HepG2 (cell line): ENCODE data around the gene SHROOM1. TPM values are rescaled to one million over a fixed set of nuclear protein-coding genes. Genes with fewer than 3 reads are reported as not detected.

Experiments
- ATAC-seq: fragments of 200-7000 bp; cut with Tn5 transposase; 3 replicates; pipeline ENCODE4 v1.9.1; 2020; ENCODE audit warnings: mild to moderate bottlenecking, moderate library complexity
- BruUV-seq: library from RNA; stranded (reverse); fragments of 400-500 nt; replicated peaks from 2 replicates; lab custom pipeline; 2021; lab: Mats Ljungman, UMichigan
- CTCF ChIA-PET: fragments of 300-600 bp; formaldehyde crosslinking; extraction: SDS; loops from one replicate; lab custom pipeline; 2021; ENCODE audit warnings: low total read pairs, inconsistent platforms, low intra/inter-chr PET ratio; lab: Yijun Ruan, JAX
- POLR2A ChIA-PET: fragments of 350-600 bp; sonication (Branson Sonifier 250); formaldehyde crosslinking; loops from one replicate; lab custom pipeline; 2020; ENCODE audit warnings: antibody characterized with exemption, inconsistent platforms; lab: Yijun Ruan, JAX
- DNase-seq: peaks from one replicate; pipeline ENCODE4 v3.0.0-alpha.2; 2015; ENCODE audit warnings: low spot score
- FAIRE-seq: peaks from 3 replicates; lab custom pipeline; 2011; peaks lifted over from hg19 to GRCh38; lab: Jason Lieb, UNC
- H2AFZ ChIP-seq: one replicate; pipeline ENCODE4 v1.6.1; 2011; ENCODE audit warnings: low read length, inconsistent platforms
- H3K27ac ChIP-seq: fragments of 300-600 bp; 3 replicates; pipeline ENCODE4 v1.8.0; 2011; ENCODE audit warnings: mixed run types, mild to moderate bottlenecking, mixed read lengths, low read length, inconsistent platforms; ENCODE audit not compliant: insufficient read depth; ENCODE audit errors: extremely low read length
- H3K27me3 ChIP-seq, 2 experiments: fragments of 200-600 bp in 1 of 2; 2 replicates in 1 of 2; 3 replicates in 1 of 2; pipeline versions ENCODE4 v1.6.0 to v1.8.0; 2011; ENCODE audit warnings: low read length in 2 of 2, mild to moderate bottlenecking in 2 of 2, moderate library complexity in 2 of 2, inconsistent platforms in 1 of 2; ENCODE audit not compliant: insufficient read depth in 2 of 2, control insufficient read depth in 1 of 2
- H3K36me3 ChIP-seq, 2 experiments: fragments of 200-600 bp in 1 of 2; replicated peaks in 1 of 2; 2 replicates in 1 of 2; 3 replicates in 1 of 2; pipeline versions ENCODE4 v1.5.1 to v1.8.0; 2011; ENCODE audit warnings: low read length in 2 of 2, inconsistent platforms in 1 of 2; ENCODE audit not compliant: insufficient read depth in 2 of 2, control insufficient read depth in 1 of 2
- H3K4me1 ChIP-seq: 2 replicates; pipeline ENCODE4 v1.5.1; 2012; ENCODE audit warnings: low read length, inconsistent platforms; ENCODE audit not compliant: insufficient read depth
- H3K4me2 ChIP-seq: 2 replicates; pipeline ENCODE4 v1.6.0; 2011; ENCODE audit warnings: low read depth, low read length, inconsistent platforms
- H3K4me3 ChIP-seq, 3 experiments: fragments of 200-600 bp in 1 of 3; sonication (generic), shearing (Covaris generic) in 1 of 3; replicated peaks in 1 of 3; 2 replicates each; pipeline ENCODE4 v1.5.1; 2011 to 2016; ENCODE audit warnings: low read length in 3 of 3, inconsistent platforms in 2 of 3, low read depth in 2 of 3, mild to moderate bottlenecking in 2 of 3, control low read depth in 1 of 3, mixed read lengths in 1 of 3; ENCODE audit not compliant: insufficient read depth in 1 of 3
- H3K79me2 ChIP-seq: one replicate; pipeline ENCODE4 v1.6.1; 2011; ENCODE audit warnings: low read length, inconsistent platforms; ENCODE audit not compliant: insufficient read depth
- H3K9ac ChIP-seq: 2 replicates; pipeline ENCODE4 v1.6.0; 2011; ENCODE audit warnings: mild to moderate bottlenecking, low read depth, low read length, inconsistent platforms; ENCODE audit not compliant: insufficient read depth
- H3K9me3 ChIP-seq: 2 replicates; pipeline ENCODE4 v1.5.1; 2012; ENCODE audit warnings: mild to moderate bottlenecking, low read length
- H4K20me1 ChIP-seq: 2 replicates; pipeline ENCODE4 v1.6.0; 2011; ENCODE audit warnings: inconsistent platforms, mild to moderate bottlenecking, low read length, moderate library complexity; ENCODE audit not compliant: insufficient read depth
- CC2D1A ChIP-seq: sonication (generic); formaldehyde crosslinking; IDR thresholded peaks from 2 replicates; pipeline ENCODE4 v1.8.1; 2023; ENCODE audit warnings: mild to moderate bottlenecking, missing genetic modification reagents
- FIP1L1 ChIP-seq: fragments of 200-400 bp; formaldehyde crosslinking; IDR thresholded peaks from 2 replicates; pipeline ENCODE4 v1.6.1; 2018; ENCODE audit warnings: low read depth, mild to moderate bottlenecking, low read length, moderate library complexity, borderline replicate concordance; ENCODE audit not compliant: insufficient read depth
- FOXJ3 ChIP-seq: sonication (generic); formaldehyde crosslinking; IDR thresholded peaks from 2 replicates; pipeline ENCODE4 v1.4.0; 2020; ENCODE audit warnings: missing genetic modification reagents, mild to moderate bottlenecking, borderline replicate concordance
- HOXA3 ChIP-seq: sonication (generic); formaldehyde crosslinking; IDR thresholded peaks from 2 replicates; pipeline ENCODE4 v1.5.0; 2020; ENCODE audit warnings: missing genetic modification reagents
- JDP2 ChIP-seq: sonication (generic); formaldehyde crosslinking; IDR thresholded peaks from 2 replicates; pipeline ENCODE4 v1.8.1; 2022; ENCODE audit warnings: missing genetic modification reagents, borderline replicate concordance
- MBNL3 ChIP-seq: fragments of 250-450 bp; sonication (Bioruptor Pico); conservative IDR thresholded peaks from 2 replicates; pipeline ENCODE4 v1.8.0; 2022; ENCODE audit warnings: mild to moderate bottlenecking, inconsistent platforms
- NFIB ChIP-seq: sonication (generic); formaldehyde crosslinking; IDR thresholded peaks from 2 replicates; pipeline ENCODE4 v1.9.0; 2021; ENCODE audit warnings: missing genetic modification reagents, mild to moderate bottlenecking, borderline replicate concordance
- NRL ChIP-seq: sonication (generic); formaldehyde crosslinking; IDR thresholded peaks from 2 replicates; pipeline ENCODE4 v1.5.0; 2020; ENCODE audit warnings: missing genetic modification reagents, mild to moderate bottlenecking, moderate library complexity, borderline replicate concordance
- PHF5A ChIP-seq: IDR thresholded peaks from one replicate; pipeline ENCODE4 v1.6.1; 2018; ENCODE audit warnings: low read depth, missing genetic modification reagents; ENCODE audit not compliant: unreplicated experiment
- PTBP1 ChIP-seq: fragments of 200-400 bp; formaldehyde crosslinking; IDR thresholded peaks from 2 replicates; pipeline ENCODE4 v1.6.1; 2018; ENCODE audit warnings: low read length, low read depth; ENCODE audit not compliant: poor library complexity, severe bottlenecking
- ZBTB42 ChIP-seq: sonication (generic); formaldehyde crosslinking; IDR thresholded peaks from 2 replicates; pipeline ENCODE4 v1.5.0; 2020; ENCODE audit warnings: mild to moderate bottlenecking, missing genetic modification reagents
- ZFP41 ChIP-seq: sonication (generic); formaldehyde crosslinking; IDR thresholded peaks from 2 replicates; pipeline ENCODE4 v1.4.0; 2020; ENCODE audit warnings: mild to moderate bottlenecking, missing genetic modification reagents, borderline replicate concordance
- ZFY ChIP-seq: sonication (generic); formaldehyde crosslinking; IDR thresholded peaks from 2 replicates; pipeline ENCODE4 v1.4.0; 2020; ENCODE audit warnings: missing genetic modification reagents
- ZNF569 ChIP-seq: sonication (generic); formaldehyde crosslinking; IDR thresholded peaks from 2 replicates; pipeline ENCODE4 v1.5.0; 2020; ENCODE audit warnings: mild to moderate bottlenecking, missing genetic modification reagents, moderate library complexity, borderline replicate concordance
- ZNF782 ChIP-seq: sonication (generic); formaldehyde crosslinking; IDR thresholded peaks from 2 replicates; pipeline ENCODE4 v1.4.0; 2020; ENCODE audit warnings: missing genetic modification reagents, mild to moderate bottlenecking, borderline replicate concordance
- WGBS: methylation state at CpG from one replicate; pipeline ENCODE4 v1.1.6; 2017; ENCODE audit warnings: low lambda C conversion rate; 5-methylcytosine and 5-hydroxymethylcytosine counted together
- in situ Hi-C: cut with HindIII; loops from 2 replicates; pipeline ENCODE4 v1.10.0; 2017; ENCODE audit warnings: low pct_unique_long_range_greater_than_20kb; ENCODE audit not compliant: extremely low pct_ligation_motif_present
- intact Hi-C: fragments of 100-400 bp; cut with micrococcal nuclease; formaldehyde crosslinking; loops from one replicate; pipeline ENCODE4 v1.10.0; 2022; ENCODE audit not compliant: unreplicated experiment
- polyA plus RNA-seq, 8 experiments: library from polyadenylated mRNA; depleted of rRNA in 3 of 8; stranded (reverse) in 7 of 8; unstranded in 1 of 8; fragments of >200 nt; fragmentation: Illumina TruSeq in 4 of 8; extraction: Trizol in 4 of 8; gene quantifications; 2 replicates each; pipeline versions ENCODE4 v1.2.1 to v1.2.3, GENCODE V29; 2011 to 2016; ENCODE audit warnings: low read depth in 4 of 8, missing spikeins in 1 of 8, mixed read lengths in 1 of 8; ENCODE audit not compliant: insufficient read depth in 1 of 8
- total RNA-seq, 5 experiments: library from RNA; depleted of rRNA; stranded (reverse); fragments of >200 nt; fragmentation: Illumina TruSeq; extraction: Trizol; gene quantifications; 2 replicates each; pipeline ENCODE4 v1.2.3, GENCODE V29; 2016; ENCODE audit warnings: low read depth in 1 of 5
- TF ChIP-seq, protein P1 (sequence below): IDR thresholded peaks from 2 replicates; pipeline ENCODE4 v1.6.1; 2012; ENCODE audit warnings: low read length, improper control_type of control experiment
- TF ChIP-seq, protein P2 (sequence below): IDR thresholded peaks from 2 replicates; pipeline ENCODE4 v1.6.1; 2016; ENCODE audit warnings: low read depth
- TF ChIP-seq, protein P3 (sequence below): sonication (generic); formaldehyde crosslinking; IDR thresholded peaks from 2 replicates; pipeline ENCODE4 v1.9.0; 2022; ENCODE audit warnings: low read depth, missing genetic modification reagents

The SHROOM1 gene
- total and polyA plus RNA-seq, 2 of the 13 experiments (the other 11 are each of a cell fraction or from before 2014, with no cell fraction given): 18.2 to 25.7 TPM

DNA sequence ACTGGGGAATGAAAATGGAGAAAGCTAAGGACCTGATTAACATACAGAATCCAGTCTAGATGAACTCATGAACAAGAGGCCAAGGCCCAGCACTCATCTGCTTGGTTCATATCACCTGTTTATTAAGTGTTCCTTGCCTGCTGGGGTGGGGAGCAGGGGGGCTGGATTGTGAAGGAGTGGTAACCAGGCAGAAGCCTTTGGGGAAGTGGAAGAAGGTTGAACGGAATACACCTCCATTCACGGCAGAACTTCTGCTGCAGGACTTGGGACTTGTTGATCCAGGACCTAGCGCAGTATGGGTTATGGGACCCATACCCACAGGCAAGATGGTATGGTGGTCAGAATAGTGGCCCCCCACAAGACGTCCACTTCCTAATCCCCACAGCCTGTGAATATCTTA, 44.6 kb downstream of the SHROOM1 start (continued):
- no peak for TF ChIP-seq NFIB
- TF ChIP-seq MBNL3 (CRISPR knock-in tag): no peak

DNA sequence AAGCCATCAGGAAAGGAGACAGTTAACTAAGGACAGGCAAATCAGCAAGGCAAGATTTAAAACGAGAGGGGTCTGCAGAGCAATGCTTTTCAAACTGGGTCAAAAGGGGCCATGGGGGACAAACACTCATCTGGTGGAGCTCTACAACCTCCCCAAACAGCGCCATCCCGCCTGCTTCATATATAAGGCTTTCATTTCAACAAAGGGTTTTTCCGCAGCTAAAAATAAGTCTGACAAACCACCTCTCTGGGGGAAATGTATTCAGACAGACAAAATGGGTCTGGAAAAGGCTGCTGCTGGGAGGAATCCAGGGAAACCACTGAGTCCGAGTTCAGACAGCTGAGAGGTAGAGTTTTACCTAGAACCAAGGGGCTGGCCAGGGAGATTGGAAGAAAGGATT, 45.1 kb downstream of the SHROOM1 start:
- in situ Hi-C loops: no loop called here
- intact Hi-C loops: no loop called here
- DNase-seq (no peak), FAIRE-seq (no peak), ATAC-seq (no peak)
- H3K79me2 ChIP-seq: no peaks in the 10 kb centered on the region
- no peaks in the 10 kb centered on the region for H3K9me3 ChIP-seq
- BruUV-seq: no TSS peak
- no peak overlapping the region for H2AFZ ChIP-seq
- H3K4me3 ChIP-seq: no peak overlapping the region
- 0 out of 2 replicates have a peak, but pooled peaks cover 14% of the 10 kb centered on the region for H3K4me1 ChIP-seq
- no peak overlapping the region for H3K9ac ChIP-seq
- ChIA-PET POLR2A (interaction anchor here (1.5 kb wide), 1 partner anchor 22 kb away, joined by 8 read pairs; no protein-coding TSS in a partner anchor), CTCF (no interaction called here)
- 86% methylated on average over 5 of the region's 5 CpGs for WGBS
- H4K20me1 ChIP-seq: no peaks in the 10 kb centered on the region
- no peak overlapping the region for H3K4me2 ChIP-seq
- H3K27me3 ChIP-seq: no peaks in the 10 kb centered on the region
- H3K36me3 ChIP-seq: no peaks in the 10 kb centered on the region; a peak in 2 of 5 replicates
- H3K27ac ChIP-seq: no peak overlapping the region
- TF ChIP-seq, protein P1, sequence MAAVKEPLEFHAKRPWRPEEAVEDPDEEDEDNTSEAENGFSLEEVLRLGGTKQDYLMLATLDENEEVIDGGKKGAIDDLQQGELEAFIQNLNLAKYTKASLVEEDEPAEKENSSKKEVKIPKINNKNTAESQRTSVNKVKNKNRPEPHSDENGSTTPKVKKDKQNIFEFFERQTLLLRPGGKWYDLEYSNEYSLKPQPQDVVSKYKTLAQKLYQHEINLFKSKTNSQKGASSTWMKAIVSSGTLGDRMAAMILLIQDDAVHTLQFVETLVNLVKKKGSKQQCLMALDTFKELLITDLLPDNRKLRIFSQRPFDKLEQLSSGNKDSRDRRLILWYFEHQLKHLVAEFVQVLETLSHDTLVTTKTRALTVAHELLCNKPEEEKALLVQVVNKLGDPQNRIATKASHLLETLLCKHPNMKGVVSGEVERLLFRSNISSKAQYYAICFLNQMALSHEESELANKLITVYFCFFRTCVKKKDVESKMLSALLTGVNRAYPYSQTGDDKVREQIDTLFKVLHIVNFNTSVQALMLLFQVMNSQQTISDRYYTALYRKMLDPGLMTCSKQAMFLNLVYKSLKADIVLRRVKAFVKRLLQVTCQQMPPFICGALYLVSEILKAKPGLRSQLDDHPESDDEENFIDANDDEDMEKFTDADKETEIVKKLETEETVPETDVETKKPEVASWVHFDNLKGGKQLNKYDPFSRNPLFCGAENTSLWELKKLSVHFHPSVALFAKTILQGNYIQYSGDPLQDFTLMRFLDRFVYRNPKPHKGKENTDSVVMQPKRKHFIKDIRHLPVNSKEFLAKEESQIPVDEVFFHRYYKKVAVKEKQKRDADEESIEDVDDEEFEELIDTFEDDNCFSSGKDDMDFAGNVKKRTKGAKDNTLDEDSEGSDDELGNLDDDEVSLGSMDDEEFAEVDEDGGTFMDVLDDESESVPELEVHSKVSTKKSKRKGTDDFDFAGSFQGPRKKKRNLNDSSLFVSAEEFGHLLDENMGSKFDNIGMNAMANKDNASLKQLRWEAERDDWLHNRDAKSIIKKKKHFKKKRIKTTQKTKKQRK: no peak
- TF ChIP-seq FIP1L1: no peak
- TF ChIP-seq PHF5A (CRISPR knock-in tag): no peak
- TF ChIP-seq HOXA3 (CRISPR knock-in tag): no peak
- TF ChIP-seq ZNF782 (CRISPR knock-in tag): no peak
- TF ChIP-seq CC2D1A (CRISPR knock-in tag): no peak
- no peak for TF ChIP-seq NRL (CRISPR knock-in tag)
- no peak for TF ChIP-seq FOXJ3 (CRISPR knock-in tag)
- no peak for TF ChIP-seq ZBTB42 (CRISPR knock-in tag)
- TF ChIP-seq ZFP41 (CRISPR knock-in tag): no peak
- TF ChIP-seq ZNF569 (CRISPR knock-in tag): no peak
- TF ChIP-seq PTBP1: no peak
- no peak for TF ChIP-seq ZFY (CRISPR knock-in tag)
- TF ChIP-seq, protein P2, sequence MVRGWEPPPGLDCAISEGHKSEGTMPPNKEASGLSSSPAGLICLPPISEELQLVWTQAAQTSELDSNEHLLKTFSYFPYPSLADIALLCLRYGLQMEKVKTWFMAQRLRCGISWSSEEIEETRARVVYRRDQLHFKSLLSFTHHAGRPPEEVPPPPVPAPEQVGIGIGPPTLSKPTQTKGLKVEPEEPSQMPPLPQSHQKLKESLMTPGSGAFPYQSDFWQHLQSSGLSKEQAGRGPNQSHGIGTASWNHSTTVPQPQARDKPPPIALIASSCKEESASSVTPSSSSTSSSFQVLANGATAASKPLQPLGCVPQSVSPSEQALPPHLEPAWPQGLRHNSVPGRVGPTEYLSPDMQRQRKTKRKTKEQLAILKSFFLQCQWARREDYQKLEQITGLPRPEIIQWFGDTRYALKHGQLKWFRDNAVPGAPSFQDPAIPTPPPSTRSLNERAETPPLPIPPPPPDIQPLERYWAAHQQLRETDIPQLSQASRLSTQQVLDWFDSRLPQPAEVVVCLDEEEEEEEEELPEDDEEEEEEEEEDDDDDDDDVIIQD (CRISPR knock-in tag): no peak
- TF ChIP-seq JDP2: no peak
- TF ChIP-seq, protein P3, sequence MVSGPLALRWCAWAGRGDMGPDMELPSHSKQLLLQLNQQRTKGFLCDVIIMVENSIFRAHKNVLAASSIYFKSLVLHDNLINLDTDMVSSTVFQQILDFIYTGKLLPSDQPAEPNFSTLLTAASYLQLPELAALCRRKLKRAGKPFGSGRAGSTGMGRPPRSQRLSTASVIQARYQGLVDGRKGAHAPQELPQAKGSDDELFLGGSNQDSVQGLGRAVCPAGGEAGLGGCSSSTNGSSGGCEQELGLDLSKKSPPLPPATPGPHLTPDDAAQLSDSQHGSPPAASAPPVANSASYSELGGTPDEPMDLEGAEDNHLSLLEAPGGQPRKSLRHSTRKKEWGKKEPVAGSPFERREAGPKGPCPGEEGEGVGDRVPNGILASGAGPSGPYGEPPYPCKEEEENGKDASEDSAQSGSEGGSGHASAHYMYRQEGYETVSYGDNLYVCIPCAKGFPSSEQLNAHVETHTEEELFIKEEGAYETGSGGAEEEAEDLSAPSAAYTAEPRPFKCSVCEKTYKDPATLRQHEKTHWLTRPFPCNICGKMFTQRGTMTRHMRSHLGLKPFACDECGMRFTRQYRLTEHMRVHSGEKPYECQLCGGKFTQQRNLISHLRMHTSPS (CRISPR knock-in tag): no peak
